WTC11 (cell line): Measurements from ENCODE around the gene PODXL. TPM values are rescaled to one million over a fixed set of nuclear protein-coding genes. Genes with fewer than 3 reads are reported as not detected.

Source experiments
- ATAC-seq: fragments of 200-7000 bp; cut with Tn5 transposase; 2 replicates; pipeline ENCODE4 v1.10.0; 2021; ENCODE audit warnings: mild to moderate bottlenecking, moderate library complexity
- CTCF ChIA-PET: fragments of 300-600 bp; sonication (Branson Sonifier 250); formaldehyde crosslinking; loops from one replicate; lab custom pipeline; 2021; ENCODE audit warnings: antibody characterized with exemption; lab: Charles Lee
- POLR2A ChIA-PET: fragments of 350-600 bp; sonication (Branson Sonifier 250); formaldehyde crosslinking; loops from one replicate; lab custom pipeline; 2021; ENCODE audit warnings: antibody characterized with exemption; lab: Charles Lee
- DNase-seq: peaks from one replicate; pipeline ENCODE4 v3.0.0; 2021; ENCODE audit warnings: low spot score
- H3K27ac Mint-ChIP-seq: 2 replicates; pipeline ENCODE4 v1.8.0; 2021; ENCODE audit warnings: mixed read lengths
- H3K27me3 Mint-ChIP-seq: 2 replicates; pipeline ENCODE4 v1.8.0; 2021; ENCODE audit warnings: low read depth, mild to moderate bottlenecking, moderate library complexity, mixed read lengths
- H3K36me3 Mint-ChIP-seq: 2 replicates; pipeline ENCODE4 v1.8.0; 2021; ENCODE audit warnings: mixed read lengths
- H3K4me1 Mint-ChIP-seq: 2 replicates; pipeline ENCODE4 v1.8.0; 2022; ENCODE audit warnings: mixed read lengths
- H3K4me3 Mint-ChIP-seq: 2 replicates; pipeline ENCODE4 v1.8.0; 2021; ENCODE audit warnings: mild to moderate bottlenecking, moderate library complexity, mixed read lengths
- H3K9me3 Mint-ChIP-seq: 2 replicates; pipeline ENCODE4 v1.8.0; 2021; ENCODE audit warnings: mixed read lengths
- EMX1 ChIP-seq: fragments of 250-450 bp; sonication (Bioruptor Pico); IDR thresholded peaks from 2 replicates; pipeline ENCODE4 v1.8.0; 2021; ENCODE audit warnings: mild to moderate bottlenecking
- ESRRA ChIP-seq: sonication (generic); formaldehyde crosslinking; IDR thresholded peaks from 2 replicates; pipeline ENCODE4 v1.8.1; 2022; ENCODE audit warnings: mild to moderate bottlenecking, missing genetic modification reagents, borderline replicate concordance
- KAT7 ChIP-seq: sonication (generic); formaldehyde crosslinking; IDR thresholded peaks from 2 replicates; pipeline ENCODE4 v1.8.1; 2023; ENCODE audit warnings: missing genetic modification reagents, mild to moderate bottlenecking, borderline replicate concordance
- NFATC4 ChIP-seq: fragments of 250-450 bp; sonication (Bioruptor Pico); IDR thresholded peaks from 2 replicates; pipeline ENCODE4 v1.9.0; 2021; ENCODE audit warnings: mild to moderate bottlenecking
- NR1H2 ChIP-seq: sonication (generic); formaldehyde crosslinking; IDR thresholded peaks from 2 replicates; pipeline ENCODE4 v1.9.0; 2021; ENCODE audit warnings: mild to moderate bottlenecking, moderate library complexity, missing genetic modification reagents
- ZNF121 ChIP-seq: sonication (generic); formaldehyde crosslinking; IDR thresholded peaks from 2 replicates; pipeline ENCODE4 v1.8.0; 2023; ENCODE audit warnings: missing genetic modification reagents
- ZNF219 ChIP-seq: sonication (generic); formaldehyde crosslinking; IDR thresholded peaks from 2 replicates; pipeline ENCODE4 v1.8.0; 2023; ENCODE audit warnings: missing genetic modification reagents, mild to moderate bottlenecking, borderline replicate concordance
- ZNF423 ChIP-seq: fragments of 250-450 bp; sonication (Bioruptor Pico); IDR thresholded peaks from 2 replicates; pipeline ENCODE4 v2.1.2; 2022; ENCODE audit warnings: mild to moderate bottlenecking, moderate library complexity
- total RNA-seq: library from RNA; stranded (reverse); gene quantifications from 3 replicates; pipeline ENCODE4 v1.2.3, GENCODE V29; 2021
- TF ChIP-seq, protein P1 (sequence below): sonication (generic); formaldehyde crosslinking; IDR thresholded peaks from 2 replicates; pipeline ENCODE4 v1.8.1; 2023; ENCODE audit warnings: mild to moderate bottlenecking, missing genetic modification reagents, moderate library complexity
- TF ChIP-seq, protein P2 (sequence below): sonication (generic); formaldehyde crosslinking; IDR thresholded peaks from 2 replicates; pipeline ENCODE4 v1.8.1; 2022; ENCODE audit warnings: low read depth, mild to moderate bottlenecking, moderate library complexity, missing genetic modification reagents, borderline replicate concordance
- TF ChIP-seq, protein P3 (sequence below): fragments of 250-450 bp; sonication (Bioruptor Pico); IDR thresholded peaks from 2 replicates; pipeline ENCODE4 v1.9.0; 2021; ENCODE audit warnings: moderate library complexity, mild to moderate bottlenecking, inconsistent platforms, borderline replicate concordance
- TF ChIP-seq, protein P4 (sequence below): fragments of 250-450 bp; sonication (Bioruptor Pico); IDR thresholded peaks from 2 replicates; pipeline ENCODE4 v1.9.0; 2021; ENCODE audit warnings: mild to moderate bottlenecking
- TF ChIP-seq, protein P5 (sequence below): sonication (generic); formaldehyde crosslinking; IDR thresholded peaks from 2 replicates; pipeline ENCODE4 v1.8.1; 2022; ENCODE audit warnings: mild to moderate bottlenecking, moderate library complexity, missing genetic modification reagents
- TF ChIP-seq, protein P6 (sequence below): fragments of 250-450 bp; sonication (Bioruptor Pico); conservative IDR thresholded peaks from 2 replicates; pipeline ENCODE4 v1.9.0; 2021; ENCODE audit warnings: mild to moderate bottlenecking
- TF ChIP-seq, protein P7 (sequence below): sonication (generic); formaldehyde crosslinking; IDR thresholded peaks from 2 replicates; pipeline ENCODE4 v1.8.0; 2023; ENCODE audit warnings: mild to moderate bottlenecking, missing genetic modification reagents
- TF ChIP-seq, protein P8 (sequence below): sonication (generic); formaldehyde crosslinking; IDR thresholded peaks from 2 replicates; pipeline ENCODE4 v1.8.1; 2022; ENCODE audit warnings: missing genetic modification reagents, borderline replicate concordance

PODXL gene
- total RNA-seq, 1 experiment from 2014 or later: 483 TPM

DNA sequence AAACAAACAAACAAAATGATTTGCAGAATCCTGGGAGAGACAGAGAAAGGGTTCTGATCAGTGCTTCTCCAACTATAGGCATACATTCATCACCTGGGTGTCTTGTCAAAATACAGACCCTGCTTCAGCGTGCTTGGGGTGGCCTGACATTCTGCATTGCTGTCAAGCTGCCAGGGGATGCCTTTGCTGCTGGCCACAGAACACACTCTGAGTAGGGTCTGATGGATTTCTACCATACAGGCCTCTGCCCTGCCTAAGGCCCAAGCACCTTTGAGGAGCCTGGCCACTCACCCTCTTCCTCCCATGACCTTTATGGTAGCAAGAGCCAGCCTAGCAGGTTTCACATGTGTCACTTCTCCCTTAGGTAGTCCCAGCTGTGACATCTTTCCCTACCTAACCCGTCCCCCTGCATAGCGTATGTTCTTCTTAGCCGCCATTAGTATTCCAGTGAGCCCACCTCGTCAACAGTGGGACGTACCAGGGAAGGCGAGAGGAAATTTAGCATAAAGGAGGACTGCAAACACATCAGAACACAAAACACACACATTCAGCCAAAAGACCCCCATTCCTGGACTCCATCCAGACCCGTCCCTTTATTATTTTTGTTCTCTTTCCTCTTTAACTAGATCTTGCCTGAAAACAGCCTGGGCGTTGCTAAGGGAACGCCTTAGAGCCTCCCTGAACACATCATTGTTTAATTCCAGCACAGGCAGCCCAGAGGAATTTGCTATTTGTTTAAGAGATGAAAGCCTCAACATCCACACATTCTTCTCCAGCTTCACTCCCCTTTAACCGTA lies 43.9 kb upstream of the PODXL start:
- Mint-ChIP-seq H3K27ac (peak overlapping the region; percentile 83), H3K4me3 (no peak overlapping the region), H3K4me1 (peaks cover 48% of the 10 kb centered on the region), H3K36me3 (no peaks in the 10 kb centered on the region), H3K27me3 (no peaks in the 10 kb centered on the region), H3K9me3 (no peaks in the 10 kb centered on the region)
- DNase-seq (no peak), ATAC-seq (no peak)
- ChIA-PET POLR2A (no interaction called here), CTCF (interaction anchor here (8.8 kb wide), 1 partner anchor 54 kb away, joined by 91 read pairs; no protein-coding TSS in a partner anchor)
- TF ChIP-seq, protein P1, sequence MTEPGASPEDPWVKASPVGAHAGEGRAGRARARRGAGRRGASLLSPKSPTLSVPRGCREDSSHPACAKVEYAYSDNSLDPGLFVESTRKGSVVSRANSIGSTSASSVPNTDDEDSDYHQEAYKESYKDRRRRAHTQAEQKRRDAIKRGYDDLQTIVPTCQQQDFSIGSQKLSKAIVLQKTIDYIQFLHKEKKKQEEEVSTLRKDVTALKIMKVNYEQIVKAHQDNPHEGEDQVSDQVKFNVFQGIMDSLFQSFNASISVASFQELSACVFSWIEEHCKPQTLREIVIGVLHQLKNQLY: no peak
- TF ChIP-seq NFATC4 (CRISPR knock-in tag) (no peak), ZNF219 (no peak), ZNF423 (CRISPR knock-in tag) (no peak), NR1H2 (no peak), KAT7 (CRISPR knock-in tag) (no peak), EMX1 (CRISPR knock-in tag) (no peak), ZNF121 (CRISPR knock-in tag) (no peak), ESRRA (CRISPR knock-in tag) (no peak)
- TF ChIP-seq, protein P2, sequence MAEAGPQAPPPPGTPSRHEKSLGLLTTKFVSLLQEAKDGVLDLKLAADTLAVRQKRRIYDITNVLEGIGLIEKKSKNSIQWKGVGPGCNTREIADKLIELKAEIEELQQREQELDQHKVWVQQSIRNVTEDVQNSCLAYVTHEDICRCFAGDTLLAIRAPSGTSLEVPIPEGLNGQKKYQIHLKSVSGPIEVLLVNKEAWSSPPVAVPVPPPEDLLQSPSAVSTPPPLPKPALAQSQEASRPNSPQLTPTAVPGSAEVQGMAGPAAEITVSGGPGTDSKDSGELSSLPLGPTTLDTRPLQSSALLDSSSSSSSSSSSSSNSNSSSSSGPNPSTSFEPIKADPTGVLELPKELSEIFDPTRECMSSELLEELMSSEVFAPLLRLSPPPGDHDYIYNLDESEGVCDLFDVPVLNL: no peak
- TF ChIP-seq, protein P3, sequence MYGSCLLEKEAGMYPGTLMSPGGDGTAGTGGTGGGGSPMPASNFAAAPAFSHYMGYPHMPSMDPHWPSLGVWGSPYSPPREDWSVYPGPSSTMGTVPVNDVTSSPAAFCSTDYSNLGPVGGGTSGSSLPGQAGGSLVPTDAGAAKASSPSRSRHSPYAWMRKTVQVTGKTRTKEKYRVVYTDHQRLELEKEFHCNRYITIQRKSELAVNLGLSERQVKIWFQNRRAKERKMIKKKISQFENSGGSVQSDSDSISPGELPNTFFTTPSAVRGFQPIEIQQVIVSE: no peak
- TF ChIP-seq, protein P4, sequence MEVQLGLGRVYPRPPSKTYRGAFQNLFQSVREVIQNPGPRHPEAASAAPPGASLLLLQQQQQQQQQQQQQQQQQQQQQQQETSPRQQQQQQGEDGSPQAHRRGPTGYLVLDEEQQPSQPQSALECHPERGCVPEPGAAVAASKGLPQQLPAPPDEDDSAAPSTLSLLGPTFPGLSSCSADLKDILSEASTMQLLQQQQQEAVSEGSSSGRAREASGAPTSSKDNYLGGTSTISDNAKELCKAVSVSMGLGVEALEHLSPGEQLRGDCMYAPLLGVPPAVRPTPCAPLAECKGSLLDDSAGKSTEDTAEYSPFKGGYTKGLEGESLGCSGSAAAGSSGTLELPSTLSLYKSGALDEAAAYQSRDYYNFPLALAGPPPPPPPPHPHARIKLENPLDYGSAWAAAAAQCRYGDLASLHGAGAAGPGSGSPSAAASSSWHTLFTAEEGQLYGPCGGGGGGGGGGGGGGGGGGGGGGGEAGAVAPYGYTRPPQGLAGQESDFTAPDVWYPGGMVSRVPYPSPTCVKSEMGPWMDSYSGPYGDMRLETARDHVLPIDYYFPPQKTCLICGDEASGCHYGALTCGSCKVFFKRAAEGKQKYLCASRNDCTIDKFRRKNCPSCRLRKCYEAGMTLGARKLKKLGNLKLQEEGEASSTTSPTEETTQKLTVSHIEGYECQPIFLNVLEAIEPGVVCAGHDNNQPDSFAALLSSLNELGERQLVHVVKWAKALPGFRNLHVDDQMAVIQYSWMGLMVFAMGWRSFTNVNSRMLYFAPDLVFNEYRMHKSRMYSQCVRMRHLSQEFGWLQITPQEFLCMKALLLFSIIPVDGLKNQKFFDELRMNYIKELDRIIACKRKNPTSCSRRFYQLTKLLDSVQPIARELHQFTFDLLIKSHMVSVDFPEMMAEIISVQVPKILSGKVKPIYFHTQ (CRISPR knock-in tag): no peak
- TF ChIP-seq, protein P5, sequence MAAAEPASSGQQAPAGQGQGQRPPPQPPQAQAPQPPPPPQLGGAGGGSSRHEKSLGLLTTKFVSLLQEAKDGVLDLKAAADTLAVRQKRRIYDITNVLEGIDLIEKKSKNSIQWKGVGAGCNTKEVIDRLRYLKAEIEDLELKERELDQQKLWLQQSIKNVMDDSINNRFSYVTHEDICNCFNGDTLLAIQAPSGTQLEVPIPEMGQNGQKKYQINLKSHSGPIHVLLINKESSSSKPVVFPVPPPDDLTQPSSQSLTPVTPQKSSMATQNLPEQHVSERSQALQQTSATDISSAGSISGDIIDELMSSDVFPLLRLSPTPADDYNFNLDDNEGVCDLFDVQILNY (CRISPR knock-in tag): no peak
- TF ChIP-seq, protein P6, sequence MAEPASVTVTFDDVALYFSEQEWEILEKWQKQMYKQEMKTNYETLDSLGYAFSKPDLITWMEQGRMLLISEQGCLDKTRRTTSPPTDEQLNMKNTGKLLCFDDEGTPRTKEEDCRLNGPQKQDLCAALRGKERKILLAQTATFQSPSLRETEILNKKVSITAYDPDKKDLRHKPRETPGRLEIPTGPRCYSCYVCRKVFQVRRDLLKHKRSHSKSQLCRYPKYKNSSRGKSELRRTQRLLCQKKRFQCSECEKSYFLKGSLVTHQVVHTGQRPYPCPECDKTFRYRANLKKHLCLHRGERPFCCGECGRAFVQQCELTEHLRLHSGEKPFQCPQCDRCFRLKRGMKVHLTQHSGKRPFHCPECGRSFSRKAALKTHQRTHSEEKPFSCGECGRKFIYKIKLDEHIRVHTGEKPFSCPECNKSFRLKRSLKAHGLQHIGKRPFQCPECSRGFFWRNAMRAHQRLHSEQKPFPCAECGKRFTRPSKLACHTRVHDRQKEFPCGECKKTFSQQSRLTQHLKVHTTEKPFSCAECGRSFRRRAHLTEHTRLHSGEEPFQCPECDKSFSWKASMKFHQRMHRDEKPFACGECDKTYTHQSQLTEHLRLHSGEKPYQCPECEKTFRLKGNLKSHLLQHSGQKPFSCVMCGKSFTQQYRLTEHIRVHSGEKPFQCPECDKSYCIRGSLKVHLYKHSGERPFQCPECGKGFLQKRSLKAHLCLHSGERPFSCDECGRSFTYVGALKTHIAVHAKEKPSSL: no peak
- TF ChIP-seq, protein P7, sequence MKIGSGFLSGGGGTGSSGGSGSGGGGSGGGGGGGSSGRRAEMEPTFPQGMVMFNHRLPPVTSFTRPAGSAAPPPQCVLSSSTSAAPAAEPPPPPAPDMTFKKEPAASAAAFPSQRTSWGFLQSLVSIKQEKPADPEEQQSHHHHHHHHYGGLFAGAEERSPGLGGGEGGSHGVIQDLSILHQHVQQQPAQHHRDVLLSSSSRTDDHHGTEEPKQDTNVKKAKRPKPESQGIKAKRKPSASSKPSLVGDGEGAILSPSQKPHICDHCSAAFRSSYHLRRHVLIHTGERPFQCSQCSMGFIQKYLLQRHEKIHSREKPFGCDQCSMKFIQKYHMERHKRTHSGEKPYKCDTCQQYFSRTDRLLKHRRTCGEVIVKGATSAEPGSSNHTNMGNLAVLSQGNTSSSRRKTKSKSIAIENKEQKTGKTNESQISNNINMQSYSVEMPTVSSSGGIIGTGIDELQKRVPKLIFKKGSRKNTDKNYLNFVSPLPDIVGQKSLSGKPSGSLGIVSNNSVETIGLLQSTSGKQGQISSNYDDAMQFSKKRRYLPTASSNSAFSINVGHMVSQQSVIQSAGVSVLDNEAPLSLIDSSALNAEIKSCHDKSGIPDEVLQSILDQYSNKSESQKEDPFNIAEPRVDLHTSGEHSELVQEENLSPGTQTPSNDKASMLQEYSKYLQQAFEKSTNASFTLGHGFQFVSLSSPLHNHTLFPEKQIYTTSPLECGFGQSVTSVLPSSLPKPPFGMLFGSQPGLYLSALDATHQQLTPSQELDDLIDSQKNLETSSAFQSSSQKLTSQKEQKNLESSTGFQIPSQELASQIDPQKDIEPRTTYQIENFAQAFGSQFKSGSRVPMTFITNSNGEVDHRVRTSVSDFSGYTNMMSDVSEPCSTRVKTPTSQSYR (CRISPR knock-in tag): no peak
- TF ChIP-seq, protein P8, sequence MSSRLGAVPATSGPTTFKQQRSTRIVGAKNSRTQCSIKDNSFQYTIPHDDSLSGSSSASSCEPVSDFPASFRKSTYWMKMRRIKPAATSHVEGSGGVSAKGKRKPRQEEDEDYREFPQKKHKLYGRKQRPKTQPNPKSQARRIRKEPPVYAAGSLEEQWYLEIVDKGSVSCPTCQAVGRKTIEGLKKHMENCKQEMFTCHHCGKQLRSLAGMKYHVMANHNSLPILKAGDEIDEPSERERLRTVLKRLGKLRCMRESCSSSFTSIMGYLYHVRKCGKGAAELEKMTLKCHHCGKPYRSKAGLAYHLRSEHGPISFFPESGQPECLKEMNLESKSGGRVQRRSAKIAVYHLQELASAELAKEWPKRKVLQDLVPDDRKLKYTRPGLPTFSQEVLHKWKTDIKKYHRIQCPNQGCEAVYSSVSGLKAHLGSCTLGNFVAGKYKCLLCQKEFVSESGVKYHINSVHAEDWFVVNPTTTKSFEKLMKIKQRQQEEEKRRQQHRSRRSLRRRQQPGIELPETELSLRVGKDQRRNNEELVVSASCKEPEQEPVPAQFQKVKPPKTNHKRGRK (CRISPR knock-in tag): no peak
